Stimulated activated CD8-positive, alpha-beta memory T cell treated with anti-CD3 and anti-CD28 coated beads, Interleukin-12 subunit alpha, Interleukin-12 subunit beta, amount 100 ng/mL, for 24 hours (primary cell): ENCODE measurements around the gene EOMES.

Experiments used
- DNase-seq: peaks from one replicate; pipeline ENCODE4 v3.0.0-alpha.2; 2020; ENCODE audit errors: extremely low read depth

Gene EOMES

DNA sequence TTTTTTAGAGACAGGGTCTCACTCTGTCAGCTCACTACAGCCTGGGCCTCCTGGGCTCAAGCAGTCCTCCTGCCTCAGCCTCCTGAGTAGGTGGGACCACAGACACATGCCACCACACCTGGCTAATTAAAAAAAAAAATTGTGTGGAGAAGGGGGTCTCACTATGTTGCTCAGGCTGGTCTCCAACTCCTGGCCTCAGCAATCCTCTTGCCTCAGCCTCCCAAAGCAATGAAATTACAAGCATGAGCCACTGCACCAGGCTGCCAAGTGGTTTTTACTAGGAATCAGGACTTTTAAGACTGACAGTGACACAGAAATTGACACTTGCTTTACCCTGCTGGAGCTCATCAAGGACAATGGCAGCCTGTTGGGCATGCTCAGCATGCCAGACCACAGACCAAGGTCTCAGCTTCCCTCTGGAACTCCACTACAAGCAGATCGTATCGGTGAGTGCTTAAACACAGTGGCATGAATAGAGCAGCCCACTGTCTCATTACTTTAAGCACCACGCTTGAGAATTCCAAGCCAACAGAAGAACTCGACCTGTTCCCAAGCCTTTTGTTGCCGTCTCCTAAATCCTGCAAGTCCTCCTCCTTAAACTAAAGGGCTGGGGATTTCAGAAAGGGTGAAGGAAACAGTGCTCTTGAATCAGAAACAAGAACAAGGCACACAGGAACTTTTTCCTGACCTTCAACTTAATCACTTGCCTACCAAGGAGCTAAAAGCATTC lies 41.4 kb downstream of the EOMES start:
- DNase-seq: no peak

DNA sequence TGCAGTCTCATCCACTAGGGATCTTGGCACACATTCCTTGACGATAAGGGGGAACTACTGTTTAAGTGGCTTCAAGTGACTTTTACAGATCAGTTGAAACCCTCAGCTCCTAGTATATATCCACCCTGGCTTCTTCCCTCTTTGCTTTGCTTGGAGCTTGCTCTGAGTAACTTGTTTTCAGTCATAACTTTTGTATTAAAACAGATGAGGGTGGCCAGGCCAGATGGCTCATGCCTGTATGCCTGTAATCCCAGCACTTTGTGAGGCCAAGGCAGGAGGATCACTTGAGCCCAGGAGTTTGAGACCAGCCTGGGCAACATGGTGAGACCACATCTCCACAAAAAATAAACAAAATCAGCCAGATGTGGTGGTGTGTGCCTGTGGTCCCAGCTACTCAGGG lies 42.4 kb downstream of the EOMES start:
- no peak for DNase-seq

DNA sequence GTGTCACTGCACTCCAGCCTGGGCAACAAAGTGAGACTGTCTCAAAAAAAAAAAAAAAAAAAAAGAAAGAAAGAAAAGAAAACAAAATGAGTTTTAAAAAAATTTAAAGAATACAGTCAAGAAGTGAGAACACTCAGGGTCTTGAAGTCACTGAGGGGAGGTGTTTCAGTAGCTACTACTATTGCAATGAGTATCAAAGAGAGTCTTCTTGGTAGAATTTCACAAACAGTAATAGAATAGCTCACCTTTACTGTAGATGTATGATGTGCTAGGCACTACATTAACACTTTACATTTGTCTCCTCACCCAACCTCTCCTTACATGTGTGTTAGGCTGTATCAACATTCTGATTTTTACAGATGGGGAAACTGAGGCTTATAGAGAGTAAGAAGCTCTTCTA lies 43.9 kb downstream of the EOMES start:
- DNase-seq: no peak

DNA sequence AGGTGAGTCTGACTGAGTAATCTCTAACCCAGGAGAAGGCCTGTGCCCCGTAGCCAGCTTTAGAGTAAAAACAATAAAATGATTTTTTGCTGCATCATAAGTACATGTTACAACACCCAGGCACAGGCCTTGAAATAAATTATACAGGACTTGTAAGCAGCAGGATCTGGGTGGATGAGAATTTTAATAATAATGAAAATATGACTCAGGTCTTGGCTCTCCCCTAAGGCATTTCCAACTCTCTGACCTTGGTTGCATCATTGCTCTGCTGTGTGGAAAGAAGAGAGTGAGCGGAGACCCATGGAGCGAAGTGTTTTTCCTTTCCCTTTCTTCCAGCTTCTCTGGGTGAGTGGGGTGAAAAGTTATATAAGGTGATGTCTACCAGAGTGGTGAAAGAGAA lies 44.6 kb downstream of the EOMES start:
- no peak for DNase-seq

DNA sequence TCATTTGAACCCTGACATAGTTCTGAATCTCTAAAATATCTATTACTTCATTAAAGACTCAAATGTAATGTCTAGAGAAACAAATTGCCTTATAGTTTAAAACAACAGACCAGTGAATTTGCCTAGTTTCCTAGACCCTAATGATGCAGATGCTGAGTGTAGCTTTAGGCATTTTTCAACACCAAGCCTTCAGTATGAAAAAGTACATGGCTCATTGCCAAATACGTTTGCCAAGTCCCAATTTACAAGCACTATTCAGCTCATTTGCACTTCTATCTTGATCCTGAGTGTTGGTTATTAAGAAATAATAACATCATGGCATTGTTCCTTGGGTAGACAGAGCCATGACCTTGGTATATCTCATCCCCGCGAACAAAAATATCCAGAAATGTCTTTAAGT lies 46.8 kb downstream of the EOMES start:
- DNase-seq: no peak

DNA sequence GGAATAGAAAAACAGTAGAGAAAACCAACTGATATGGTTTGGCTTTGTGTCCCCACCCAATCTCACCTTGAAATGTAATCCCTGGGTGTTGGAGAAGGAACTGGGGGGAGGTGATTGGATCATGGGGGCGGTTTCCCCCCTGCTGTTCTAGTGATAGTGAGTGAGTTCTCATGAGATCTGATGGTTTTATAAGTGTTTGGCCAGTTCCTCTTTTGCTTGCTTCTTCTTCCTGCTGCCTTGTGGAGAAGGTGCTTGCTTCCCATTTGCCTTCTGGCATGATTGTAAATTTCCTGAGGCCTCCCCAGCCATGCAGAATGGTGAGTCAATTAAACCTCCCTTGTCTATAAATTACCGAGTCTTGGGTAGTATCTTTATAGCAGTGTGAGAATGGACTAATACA lies 48.4 kb downstream of the EOMES start:
- DNase-seq: no peak

DNA sequence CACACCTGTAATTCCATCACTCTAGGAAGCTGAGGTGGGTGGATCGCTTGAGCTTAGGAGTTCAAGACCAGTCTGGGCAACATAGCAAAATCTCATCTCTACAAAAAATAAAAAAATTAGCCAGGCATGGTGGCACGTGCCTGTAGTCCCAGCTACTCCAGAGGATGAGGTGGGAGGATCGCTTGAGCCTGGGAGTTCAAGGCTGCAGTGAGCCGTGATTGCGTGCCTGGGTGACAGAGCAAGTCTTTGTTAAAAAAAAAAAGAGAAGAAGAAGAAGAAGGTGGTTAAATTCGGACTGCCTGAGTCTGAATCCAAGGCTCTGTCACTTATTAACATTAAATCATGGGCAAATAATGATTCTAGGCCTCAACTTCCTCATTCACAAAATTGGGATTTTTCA lies 51.0 kb downstream of the EOMES start:
- no peak for DNase-seq

DNA sequence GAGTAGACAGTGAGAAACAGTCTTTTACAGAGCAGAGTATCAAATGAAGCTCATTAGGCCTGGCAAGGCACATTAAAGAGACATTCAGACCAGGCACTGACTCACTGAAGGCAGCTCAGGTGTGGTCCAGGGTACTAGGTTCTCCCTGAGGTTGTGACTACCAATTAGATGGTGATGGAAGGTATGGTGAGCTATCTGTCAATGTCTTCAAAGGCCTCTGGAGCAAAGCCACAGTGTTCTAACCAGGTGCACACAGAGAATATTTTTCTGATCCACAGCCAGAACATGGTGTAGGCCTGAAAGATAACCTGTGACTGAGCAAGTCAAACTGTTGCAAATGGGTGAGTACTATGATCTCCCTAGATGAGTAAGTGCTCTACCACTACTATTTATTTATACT lies 51.5 kb downstream of the EOMES start:
- DNase-seq: no peak

DNA sequence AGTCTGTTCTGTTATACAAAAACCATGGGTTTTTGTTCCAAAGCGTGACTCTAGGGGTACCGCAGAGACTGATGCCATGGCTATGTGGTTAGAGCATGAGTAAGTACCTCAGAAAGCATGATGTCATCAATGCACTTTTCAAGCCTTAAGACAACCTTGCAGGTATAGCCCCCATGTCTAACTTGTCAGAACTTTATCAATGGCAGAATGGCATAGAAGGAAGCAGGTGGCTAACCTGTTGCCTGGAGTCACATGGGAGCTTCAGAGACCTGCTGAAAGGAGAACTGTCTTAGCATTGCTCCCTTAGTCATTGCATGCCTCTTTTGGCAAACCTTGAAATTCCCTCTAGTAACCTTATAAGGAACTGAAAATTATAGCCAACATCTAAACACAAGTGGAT lies 52.5 kb downstream of the EOMES start:
- no peak for DNase-seq

DNA sequence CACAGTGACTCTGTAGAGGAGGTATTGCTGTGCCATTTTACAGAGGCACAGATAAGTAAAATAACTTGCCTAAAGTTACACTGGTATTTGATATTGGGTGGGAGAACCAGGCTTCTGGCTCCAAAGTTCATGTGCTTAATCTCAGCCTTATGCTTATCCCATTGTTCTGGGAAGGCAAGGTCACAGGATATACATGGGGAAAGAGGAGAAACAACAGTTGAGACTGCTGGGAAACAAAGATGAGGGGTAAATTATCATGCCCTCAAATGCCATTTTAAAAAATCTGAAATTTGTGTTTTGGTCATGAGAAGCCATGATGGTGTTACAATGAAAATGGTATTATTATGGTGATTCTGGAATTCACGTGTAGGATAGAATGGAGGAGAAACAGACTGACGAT lies 54.4 kb downstream of the EOMES start:
- DNase-seq: no peak

DNA sequence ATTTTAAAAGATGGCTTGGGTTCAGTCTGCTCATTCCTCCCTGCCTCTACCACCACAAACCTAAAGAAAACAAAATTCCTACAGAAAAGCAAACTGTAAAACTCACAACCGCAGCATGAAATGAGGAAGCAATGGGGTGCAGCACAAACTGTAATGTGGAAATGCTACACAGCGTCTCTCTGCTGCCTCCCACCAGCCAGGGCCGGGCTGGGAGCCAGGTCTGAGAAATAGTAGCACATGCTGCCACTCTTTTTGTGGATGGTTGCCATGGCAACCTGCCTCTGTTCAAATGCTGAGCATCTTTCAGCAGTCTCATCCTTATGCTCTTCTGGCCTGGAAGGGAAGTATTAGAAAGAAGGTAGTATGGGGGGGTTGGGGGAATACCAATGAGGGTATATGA lies 55.4 kb downstream of the EOMES start:
- no peak for DNase-seq

DNA sequence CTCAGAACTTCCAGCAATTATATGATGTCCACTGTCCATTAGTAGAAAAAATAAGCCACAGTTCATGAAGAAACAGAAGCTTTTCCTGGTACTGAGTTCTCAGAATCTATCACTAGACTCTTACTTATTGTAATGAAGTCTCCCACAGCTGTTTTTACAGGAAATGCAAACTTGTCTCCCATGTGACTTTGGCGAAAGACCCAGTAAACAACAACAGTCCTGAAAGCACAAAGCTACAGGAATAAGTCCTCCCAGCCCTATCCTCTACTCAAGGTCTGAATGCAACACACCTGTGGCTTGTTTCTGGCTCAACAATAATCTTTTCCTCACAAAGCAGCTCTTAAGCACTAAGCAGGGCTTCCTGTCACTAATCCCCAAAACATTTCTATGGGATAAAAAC lies 55.9 kb downstream of the EOMES start:
- DNase-seq: no peak
